Neuronal stem cell (in vitro differentiated cells): ENCODE results near the gene PKLR.
"Not testable (repeated sequence)": the region's sequence is repeated elsewhere in the genome, so short reads cannot be mapped to it uniquely, and the experiment has no call there.

Source experiments
- DNase-seq: peaks from one replicate; pipeline ENCODE4 v3.0.0-alpha.2; 2013; ENCODE audit warnings: low spot score
- H2AFZ ChIP-seq: one replicate; pipeline ENCODE4 v1.6.1; 2013; ENCODE audit warnings: mild to moderate bottlenecking, low read length, inconsistent platforms
- H2AK5ac ChIP-seq: 2 replicates; pipeline ENCODE4 v1.6.1; 2013; ENCODE audit warnings: low read depth, mild to moderate bottlenecking, inconsistent platforms, low read length, moderate library complexity, mixed read lengths
- H2BK120ac ChIP-seq: 2 replicates; pipeline ENCODE4 v1.6.1; 2013; ENCODE audit warnings: low read depth, mild to moderate bottlenecking, inconsistent platforms, low read length, moderate library complexity, mixed read lengths
- H2BK12ac ChIP-seq: one replicate; pipeline ENCODE4 v1.6.1; 2013; ENCODE audit warnings: low read length, inconsistent platforms
- H2BK15ac ChIP-seq: 2 replicates; pipeline ENCODE4 v1.6.1; 2013; ENCODE audit warnings: mild to moderate bottlenecking, low read length, inconsistent platforms, mixed read lengths
- H2BK5ac ChIP-seq: one replicate; pipeline ENCODE4 v1.6.1; 2013; ENCODE audit warnings: inconsistent platforms, mild to moderate bottlenecking, low read length, moderate library complexity
- H3K14ac ChIP-seq: one replicate; pipeline ENCODE4 v1.6.1; 2013; ENCODE audit warnings: low read length, inconsistent platforms
- H3K18ac ChIP-seq: 2 replicates; pipeline ENCODE4 v1.6.1; 2013; ENCODE audit warnings: low read length, inconsistent platforms
- H3K23ac ChIP-seq: 2 replicates; pipeline ENCODE4 v1.6.1; 2013; ENCODE audit warnings: low read depth, mild to moderate bottlenecking, mixed read lengths, low read length, inconsistent platforms; ENCODE audit not compliant: poor library complexity
- H3K27ac ChIP-seq: replicated peaks from 3 replicates; pipeline ENCODE4 v1.5.1; 2013; ENCODE audit warnings: low read length, inconsistent platforms
- H3K27me3 ChIP-seq, 3 experiments: 2 replicates each; pipeline ENCODE4 v1.6.1; 2013; ENCODE audit warnings: low read length in 3 of 3, mild to moderate bottlenecking in 2 of 3, inconsistent platforms in 1 of 3, low read depth in 1 of 3, mixed read lengths in 1 of 3, moderate library complexity in 1 of 3; ENCODE audit not compliant: control insufficient read depth in 3 of 3, insufficient read depth in 3 of 3
- H3K36me3 ChIP-seq, 2 donors: replicated peaks in 1 of 2; 2 replicates each; pipeline ENCODE4 v1.6.1; 2013; ENCODE audit warnings: low read length in 2 of 2; ENCODE audit not compliant: control insufficient read depth in 2 of 2, insufficient read depth in 2 of 2
- H3K4ac ChIP-seq: 2 replicates; pipeline ENCODE4 v1.6.1; 2013; ENCODE audit warnings: inconsistent platforms, mild to moderate bottlenecking, low read length, moderate library complexity
- H3K4me1 ChIP-seq, 2 donors: 1 replicate in 1 of 2; 2 replicates in 1 of 2; pipeline ENCODE4 v1.6.1; 2013; ENCODE audit warnings: low read length in 2 of 2, low read depth in 1 of 2; ENCODE audit not compliant: control insufficient read depth in 2 of 2, insufficient read depth in 1 of 2
- H3K4me2 ChIP-seq: one replicate; pipeline ENCODE4 v1.6.1; 2013; ENCODE audit warnings: mild to moderate bottlenecking, low read length, inconsistent platforms; ENCODE audit not compliant: insufficient read depth, poor library complexity, severe bottlenecking
- H3K4me3 ChIP-seq, 2 donors: 2 replicates each; pipeline ENCODE4 v1.5.1; 2013; ENCODE audit warnings: low read length in 2 of 2, mild to moderate bottlenecking in 2 of 2, inconsistent platforms in 1 of 2, moderate library complexity in 1 of 2
- H3K79me1 ChIP-seq: one replicate; pipeline ENCODE4 v1.6.1; 2013; ENCODE audit warnings: low read depth, mild to moderate bottlenecking, inconsistent platforms, low read length, moderate library complexity
- H3K9ac ChIP-seq: one replicate; pipeline ENCODE4 v1.6.1; 2013; ENCODE audit warnings: mild to moderate bottlenecking, low read depth, low read length, inconsistent platforms; ENCODE audit not compliant: poor library complexity
- H3K9me3 ChIP-seq, 2 donors: replicated peaks in 1 of 2; 2 replicates each; pipeline versions ENCODE3 to v1.6.1; 2013; ENCODE audit warnings: low read length in 2 of 2, mild to moderate bottlenecking in 2 of 2, inconsistent platforms in 1 of 2, low read depth in 1 of 2, mixed read lengths in 1 of 2, moderate library complexity in 1 of 2; ENCODE audit not compliant: control insufficient read depth in 2 of 2, insufficient read depth in 1 of 2
- H4K8ac ChIP-seq: one replicate; pipeline ENCODE4 v1.6.1; 2013; ENCODE audit warnings: low read depth, mild to moderate bottlenecking, inconsistent platforms, low read length, moderate library complexity
- H4K91ac ChIP-seq: one replicate; pipeline ENCODE4 v1.6.1; 2013; ENCODE audit warnings: low read length, low read depth, mild to moderate bottlenecking, inconsistent platforms; ENCODE audit not compliant: poor library complexity
- WGBS, 2 donors: extraction: QIAGEN DNeasy Blood & Tissue Kit; methylation state at CpG; one replicate each; pipeline ENCODE4 v1.1.7; 2013; ENCODE audit warnings: missing lambda C conversion rate in 2 of 2, mixed read lengths in 1 of 2; ENCODE audit not compliant: insufficient read length in 2 of 2, insufficient replicate concordance in 1 of 2; ENCODE audit errors: extremely low coverage in 2 of 2; 5-methylcytosine and 5-hydroxymethylcytosine counted together

Gene PKLR

GRCh38 chr1:155329980-155330598, 28.9 kb upstream of the PKLR start:
- H3K18ac ChIP-seq: no peak overlapping the region
- H4K91ac ChIP-seq: no peak overlapping the region
- no peak overlapping the region for H2BK120ac ChIP-seq
- H3K27ac ChIP-seq: no peak overlapping the region
- H3K79me1 ChIP-seq: peaks cover 15% of the 10 kb centered on the region
- H2AFZ ChIP-seq: no peak overlapping the region
- peak overlapping the region; percentile 24 for H3K9ac ChIP-seq
- H2AK5ac ChIP-seq: no peak overlapping the region
- H2BK5ac ChIP-seq: no peak overlapping the region
- no peak overlapping the region for H4K8ac ChIP-seq
- H3K36me3 ChIP-seq: peaks cover 33 to 76% of the 10 kb centered on the region in 2 donors
- H3K4ac ChIP-seq: no peak overlapping the region
- no peak overlapping the region for H2BK15ac ChIP-seq
- peaks cover 7 to 9% of the 10 kb centered on the region in 2 donors for H3K4me1 ChIP-seq
- H3K4me3 ChIP-seq: peak overlapping the region in 1 of 2 donors; percentile 44
- H2BK12ac ChIP-seq: no peak overlapping the region
- H3K4me2 ChIP-seq: no peak overlapping the region
- no peak for DNase-seq
- no peak overlapping the region for H3K23ac ChIP-seq
- no peaks in the 10 kb centered on the region for H3K9me3 ChIP-seq
- H3K14ac ChIP-seq: no peak overlapping the region
- WGBS, 2 donors: no CpG with 5 or more reads among the region's 11 CpGs
- H3K27me3 ChIP-seq: no peaks in the 10 kb centered on the region

- not testable (repeated sequence) for H2BK5ac ChIP-seq, H3K4me2 ChIP-seq, H3K9ac ChIP-seq, H3K4me3 ChIP-seq, H4K91ac ChIP-seq, H2AK5ac ChIP-seq, H2BK12ac ChIP-seq, H4K8ac ChIP-seq, H2BK15ac ChIP-seq, H3K27me3 ChIP-seq, DNase-seq, H2AFZ ChIP-seq, H3K27ac ChIP-seq, H3K23ac ChIP-seq, H3K14ac ChIP-seq, H2BK120ac ChIP-seq, H3K18ac ChIP-seq, H3K4ac ChIP-seq, H3K9me3 ChIP-seq, H3K4me1 ChIP-seq
- H3K79me1 ChIP-seq: peaks cover 19% of the 10 kb centered on the region
- peaks cover 29 to 66% of the 10 kb centered on the region in 2 donors for H3K36me3 ChIP-seq
- WGBS, 2 donors: no CpG with 5 or more reads among the region's 7 CpGs
Measured at GRCh38 chr1:155328856-155329255, 27.6 kb upstream of the PKLR start.

GRCh38 chr1:155327981-155328380, 26.7 kb upstream of the PKLR start:
- no peak overlapping the region for H3K4ac ChIP-seq

GRCh38 chr1:155326631-155327037, 25.4 kb upstream of the PKLR start:
- H3K36me3 ChIP-seq: peaks cover 29 to 60% of the 10 kb centered on the region in 2 donors

More at GRCh38 chr1:155327981-155328380, 26.7 kb upstream of the PKLR start:
- Histone ChIP-seq H3K23ac (no peak overlapping the region), H3K4me1 (peaks cover 7 to 9% of the 10 kb centered on the region in 2 donors), H3K9ac (no peak overlapping the region), H3K4me2 (no peak overlapping the region), H2BK15ac (no peak overlapping the region), H2BK5ac (no peak overlapping the region), H3K36me3 (peaks cover 29 to 61% of the 10 kb centered on the region in 2 donors), H4K8ac (no peak overlapping the region), H3K79me1 (peaks cover 19% of the 10 kb centered on the region), H2AFZ (no peak overlapping the region), H3K18ac (no peak overlapping the region), H3K27me3 (no peaks in the 10 kb centered on the region), H2AK5ac (no peak overlapping the region), H3K9me3 (no peaks in the 10 kb centered on the region), H2BK120ac (no peak overlapping the region), H3K14ac (no peak overlapping the region), H4K91ac (no peak overlapping the region), H2BK12ac (no peak overlapping the region), H3K27ac (no peak overlapping the region), H3K4me3 (no peak overlapping the region)
- no CpG with 5 or more reads among the region's 4 CpGs for WGBS, 2 donors
- DNase-seq: no peak

More at GRCh38 chr1:155326631-155327037, 25.4 kb upstream of the PKLR start:
- Histone ChIP-seq H3K9ac (no peak overlapping the region), H3K79me1 (peaks cover 19% of the 10 kb centered on the region), H2BK12ac (no peak overlapping the region), H2BK5ac (peak overlapping the region; percentile 39), H3K27ac (no peak overlapping the region), H2AK5ac (no peak overlapping the region), H2AFZ (no peak overlapping the region), H3K4me1 (peaks cover 16% of the 10 kb centered on the region in 2 donors), H4K91ac (no peak overlapping the region), H3K4me2 (no peak overlapping the region), H3K23ac (peak overlapping the region; percentile 43), H3K4ac (no peak overlapping the region), H2BK15ac (no peak overlapping the region), H3K18ac (no peak overlapping the region), H3K27me3 (no peaks in the 10 kb centered on the region), H4K8ac (no peak overlapping the region), H3K9me3 (no peaks in the 10 kb centered on the region), H3K4me3 (no peak overlapping the region), H3K14ac (no peak overlapping the region), H2BK120ac (no peak overlapping the region)
- no CpG with 5 or more reads among the region's 7 CpGs for WGBS, 2 donors
- DNase-seq: no peak
